GM21825 (cell line): Measurements from ENCODE around the gene SFMBT2.
A peak's percentile ranks its signal among the peaks of the same experiment; 100 is the strongest.

Experiments
- ATAC-seq: cut with Tn5 transposase; IDR thresholded peaks from one replicate; pipeline ENCODE4 v1.9.1; 2021; ENCODE audit warnings: mild to moderate bottlenecking, moderate library complexity; ENCODE audit not compliant: unreplicated experiment

The SFMBT2 gene

GRCh38 chr10:7274293-7274692 is 136.5 kb downstream of the SFMBT2 start:
- no peak for ATAC-seq

DNA sequence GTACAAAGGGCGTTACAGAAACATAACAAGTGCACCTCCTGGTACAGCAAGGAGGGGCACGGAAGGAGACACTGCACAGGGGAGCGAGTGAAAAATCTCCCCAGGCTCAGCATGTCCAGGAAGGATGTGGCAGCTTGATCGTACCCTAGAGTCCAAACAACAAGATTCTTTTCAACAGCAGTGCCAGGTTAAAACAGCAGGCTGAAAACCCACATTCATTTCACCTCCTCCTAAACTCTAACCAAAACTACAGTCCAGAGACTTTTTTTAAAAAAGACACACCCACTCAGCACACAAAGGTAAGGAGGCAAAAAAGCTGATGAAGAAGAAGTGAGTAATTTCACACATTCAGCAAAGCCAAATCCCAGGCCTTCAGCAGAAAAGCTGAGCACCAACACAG is 138.8 kb downstream of the SFMBT2 start:
- ATAC-seq: no peak

GRCh38 chr10:7269988-7270387 is 140.8 kb downstream of the SFMBT2 start:
- no peak for ATAC-seq

DNA sequence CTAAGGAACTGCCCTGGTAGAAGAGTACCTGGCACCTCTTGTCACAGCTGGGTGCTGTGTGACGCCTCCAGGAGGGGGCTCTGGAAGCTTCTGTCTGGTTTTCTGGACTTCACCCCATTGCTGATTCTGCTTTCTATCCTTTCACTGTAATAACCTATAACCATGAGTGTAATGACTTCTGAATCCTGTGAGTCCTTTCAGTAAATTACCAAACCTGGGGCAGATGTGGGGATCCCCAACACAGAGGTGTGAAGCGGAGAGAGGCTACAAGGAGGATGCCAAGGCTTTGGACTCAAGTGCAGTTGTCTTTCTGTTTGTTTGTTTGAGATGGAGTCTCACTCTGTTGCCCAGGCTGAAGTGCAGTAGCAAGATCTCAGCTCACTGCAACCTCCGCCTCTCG is 143.7 kb downstream of the SFMBT2 start:
- ATAC-seq: no peak

GRCh38 chr10:7265396-7266123 is 145.3 kb downstream of the SFMBT2 start:
- ATAC-seq: no peak

DNA sequence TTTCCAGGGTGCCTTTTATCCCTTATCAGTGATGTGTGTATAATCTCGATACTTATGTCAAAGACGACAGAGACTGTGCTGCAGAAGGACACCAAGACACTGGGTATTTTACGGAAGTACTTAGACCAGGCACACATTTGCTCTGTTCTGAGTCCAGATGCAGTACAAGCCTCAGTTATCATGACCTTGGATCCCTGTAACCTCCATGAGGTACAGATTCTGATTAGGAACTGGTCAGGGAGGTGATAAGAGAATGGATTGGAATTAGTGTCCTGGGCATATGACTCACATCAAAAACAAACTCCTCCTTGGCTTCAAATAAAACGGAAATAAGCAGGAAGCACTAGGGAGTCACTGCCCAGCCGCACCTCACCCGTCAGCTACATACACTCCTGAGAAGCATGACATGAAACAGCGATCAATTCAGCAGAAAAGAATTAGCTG is 146.5 kb downstream of the SFMBT2 start:
- ATAC-seq: no peak

DNA sequence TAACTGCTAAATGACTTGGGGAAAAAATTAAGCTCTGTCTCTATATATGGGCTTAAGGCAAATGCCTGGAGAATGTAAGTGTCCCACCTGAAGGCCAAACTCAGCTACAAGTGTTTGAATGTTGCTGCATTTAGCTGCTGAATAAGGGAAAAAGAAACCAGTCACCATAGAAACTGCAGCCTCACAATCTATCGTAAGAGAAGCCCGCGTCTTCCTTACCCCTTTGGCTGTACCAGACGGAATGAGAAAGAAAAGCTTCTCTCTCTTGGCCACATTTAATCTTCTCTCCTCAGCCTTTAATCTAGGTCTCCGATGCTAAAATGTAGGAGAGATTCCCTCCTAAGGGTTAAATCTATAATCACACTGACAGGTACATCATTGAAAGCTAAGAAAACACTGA is 147.2 kb downstream of the SFMBT2 start:
- ATAC-seq: no peak

- no peak for ATAC-seq
These were observed 149.5 kb downstream of the SFMBT2 start for GRCh38 chr10:7261351-7261750.

GRCh38 chr10:7260912-7261311 is 149.9 kb downstream of the SFMBT2 start:
- no peak for ATAC-seq

GRCh38 chr10:7260412-7260900 is 150.4 kb downstream of the SFMBT2 start:
- ATAC-seq: peak; percentile 50

DNA sequence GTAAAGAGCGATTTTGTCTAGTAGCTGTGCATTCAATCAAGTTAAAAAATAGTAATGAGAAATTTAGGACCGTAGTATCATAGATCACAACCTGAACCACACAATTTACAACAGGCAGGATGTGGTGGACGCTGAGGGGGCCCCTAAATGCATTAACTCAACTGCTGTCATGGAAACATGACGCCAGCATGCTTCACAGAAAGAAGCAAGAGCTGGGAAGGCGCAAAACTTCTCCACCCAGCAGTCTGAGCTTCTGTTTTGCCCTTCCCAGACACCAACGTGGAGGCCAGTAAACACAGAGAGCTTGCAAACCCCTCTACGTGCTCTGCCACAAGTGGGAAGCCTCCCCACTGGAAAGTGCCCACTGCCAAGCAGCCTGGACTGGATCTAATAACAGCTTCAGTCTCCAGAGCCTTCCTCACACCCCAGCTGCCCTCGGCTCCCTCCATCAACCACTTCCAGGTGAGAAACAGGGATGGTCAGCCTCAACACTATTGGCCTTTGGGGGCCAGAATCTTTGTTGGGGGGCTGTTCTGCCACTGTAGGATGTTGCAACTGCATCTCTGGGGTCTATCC is 151.8 kb downstream of the SFMBT2 start:
- ATAC-seq: peak; percentile 54

- no peak for ATAC-seq
These were observed 155.3 kb downstream of the SFMBT2 start for GRCh38 chr10:7255517-7255916.

DNA sequence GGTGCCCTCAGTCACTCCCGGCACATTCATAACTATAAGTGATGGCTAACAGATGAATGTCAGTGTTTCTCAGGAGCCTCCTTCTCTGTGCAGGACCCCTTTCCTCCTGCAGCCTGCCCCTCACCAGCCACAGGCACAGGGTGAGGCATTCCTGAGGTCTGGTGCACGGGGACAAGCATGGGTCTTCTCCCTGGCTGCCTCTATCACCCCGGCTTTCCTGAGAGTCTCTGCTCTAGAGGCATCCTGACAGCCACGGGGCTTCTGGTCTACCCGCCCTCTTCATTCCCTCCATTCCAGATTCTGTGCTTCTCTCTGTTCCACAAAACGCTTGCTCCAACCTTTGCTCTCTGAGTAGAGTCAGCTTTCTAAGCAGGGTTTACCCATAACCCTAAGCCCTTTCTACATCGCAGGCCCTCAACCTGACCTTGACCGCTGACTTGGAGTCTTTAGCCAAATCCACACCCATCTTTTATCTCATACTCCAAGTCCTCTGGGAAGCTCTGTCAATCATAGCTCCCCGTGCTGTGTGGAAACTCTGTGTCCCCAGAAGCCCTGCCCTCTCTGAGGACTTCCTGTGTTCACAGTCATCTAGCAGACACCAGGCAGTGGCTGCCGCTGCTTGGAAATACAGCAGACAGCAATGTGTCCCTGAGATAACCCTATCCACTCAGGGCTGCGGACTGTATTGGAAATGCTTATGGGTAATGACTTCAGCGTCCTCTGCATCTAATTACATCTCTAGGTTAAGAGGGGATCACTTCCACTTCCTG is 159.0 kb downstream of the SFMBT2 start:
- no peak for ATAC-seq

GRCh38 chr10:7250236-7250635 is 160.6 kb downstream of the SFMBT2 start:
- ATAC-seq: no peak

DNA sequence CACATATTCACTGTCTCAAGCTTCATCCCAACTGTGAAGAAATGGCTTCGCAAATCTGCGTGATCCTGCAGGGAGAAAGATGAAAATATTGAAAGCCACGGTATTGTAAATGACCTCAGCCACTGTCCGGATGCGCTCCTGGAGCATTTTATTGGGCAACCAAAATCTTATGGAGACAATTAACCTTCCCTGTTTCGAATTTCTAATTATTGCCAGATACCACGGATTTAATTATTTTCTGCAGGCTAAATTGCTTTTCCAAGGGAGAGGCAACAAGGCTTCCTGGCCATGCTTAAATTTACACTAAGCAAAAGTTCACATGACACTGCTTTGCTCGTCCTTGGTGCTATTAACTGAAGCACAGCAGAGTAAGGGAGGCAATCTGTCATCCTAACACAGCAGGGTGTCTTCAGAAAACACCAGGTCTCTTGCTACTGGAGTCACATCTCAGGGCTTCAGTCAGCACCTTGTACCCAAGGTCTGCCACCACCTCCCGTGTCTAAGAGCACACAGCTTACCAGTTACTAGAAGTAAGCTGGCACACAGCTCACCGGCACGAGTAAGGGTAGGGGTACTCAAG is 162.2 kb downstream of the SFMBT2 start:
- ATAC-seq: no peak

GRCh38 chr10:7248148-7248547 is 162.7 kb downstream of the SFMBT2 start:
- no peak for ATAC-seq

- no peak for ATAC-seq
These were observed 165.3 kb downstream of the SFMBT2 start for GRCh38 chr10:7245505-7245904.

GRCh38 chr10:7243873-7244272 is 167.0 kb downstream of the SFMBT2 start:
- ATAC-seq: peak; percentile 91

GRCh38 chr10:7243139-7243538 is 167.7 kb downstream of the SFMBT2 start:
- no peak for ATAC-seq

DNA sequence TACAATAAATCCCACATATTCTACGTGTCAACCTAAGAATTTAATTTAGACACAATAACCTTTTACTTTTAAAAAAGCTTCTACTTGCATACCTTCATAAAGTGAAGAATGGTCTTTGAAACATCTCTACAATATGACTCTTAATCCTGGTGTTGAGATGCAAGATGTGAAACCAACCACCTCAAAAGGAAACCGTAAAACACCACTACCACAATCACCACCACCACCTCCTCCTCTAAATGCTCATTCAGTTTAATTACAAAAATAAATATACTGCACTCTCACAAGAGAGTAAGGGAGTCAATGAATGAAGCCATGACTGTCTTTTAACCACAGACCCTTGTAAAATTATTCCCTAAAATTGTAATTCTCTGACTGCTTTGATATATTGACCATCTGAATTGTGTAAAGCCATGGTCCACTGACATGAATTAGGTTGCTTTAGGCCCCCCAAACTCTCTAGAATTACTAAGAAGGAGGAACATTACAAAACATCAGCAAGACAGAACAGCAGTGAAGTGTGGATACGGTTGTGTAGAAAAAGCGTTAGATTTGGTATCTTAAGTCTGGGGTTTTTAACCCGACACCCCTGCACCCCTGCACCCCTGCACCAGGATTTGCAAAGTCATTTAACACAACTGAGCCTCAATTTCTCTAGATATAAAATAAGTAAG is 171.4 kb downstream of the SFMBT2 start:
- no peak for ATAC-seq

DNA sequence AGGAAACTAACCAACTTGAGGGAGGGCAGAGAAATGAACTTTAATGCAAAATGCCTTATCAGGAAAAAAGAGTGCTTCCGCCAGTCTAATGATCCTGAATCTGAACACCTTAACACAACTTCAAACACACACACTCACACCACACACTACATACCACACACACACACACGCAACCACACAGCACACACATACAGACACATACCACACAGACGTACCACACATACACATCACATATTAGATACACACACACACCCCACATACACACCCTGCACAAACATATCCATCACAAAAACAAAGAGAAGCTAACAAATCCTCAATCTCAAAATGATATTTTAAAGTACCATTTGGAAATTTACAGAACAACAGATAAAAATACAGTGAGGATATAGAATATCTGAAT is 175.5 kb downstream of the SFMBT2 start:
- no peak for ATAC-seq
